Immature natural killer cell (primary cell): ENCODE results near the gene TNFRSF13B. TPM values are rescaled to one million over a fixed set of nuclear protein-coding genes. Genes with fewer than 3 reads are reported as not detected.
"Not testable (repeated sequence)": the region's sequence is repeated elsewhere in the genome, so short reads cannot be mapped to it uniquely, and the experiment has no call there.

Experiments
- DNase-seq, 3 donors: peaks; one replicate each; pipeline ENCODE4 v3.0.0; 2022; ENCODE audit warnings: mixed read lengths in 1 of 3
- H3K27ac Mint-ChIP-seq, 6 donors: one replicate each; pipeline ENCODE4 v1.8.0; 2020; ENCODE audit warnings: mixed read lengths in 6 of 6, mild to moderate bottlenecking in 5 of 6, inconsistent platforms in 4 of 6, moderate library complexity in 3 of 6
- H3K27me3 Mint-ChIP-seq, 3 donors: one replicate each; pipeline ENCODE4 v1.8.0; 2020 to 2021; ENCODE audit warnings: low read depth in 3 of 3, mild to moderate bottlenecking in 3 of 3, mixed read lengths in 3 of 3, moderate library complexity in 3 of 3, inconsistent platforms in 1 of 3
- H3K36me3 Mint-ChIP-seq, 3 donors: one replicate each; pipeline ENCODE4 v1.8.0; 2020; ENCODE audit warnings: mixed read lengths in 3 of 3, inconsistent platforms in 2 of 3, mild to moderate bottlenecking in 2 of 3
- H3K4me1 Mint-ChIP-seq, 2 donors: one replicate each; pipeline ENCODE4 v1.8.0; 2020; ENCODE audit warnings: inconsistent platforms in 2 of 2, mild to moderate bottlenecking in 2 of 2, mixed read lengths in 2 of 2, moderate library complexity in 1 of 2
- H3K4me3 Mint-ChIP-seq, 5 donors: one replicate each; pipeline ENCODE4 v1.8.0; 2020; ENCODE audit warnings: mild to moderate bottlenecking in 5 of 5, mixed read lengths in 5 of 5, inconsistent platforms in 3 of 5, moderate library complexity in 3 of 5
- H3K9me3 Mint-ChIP-seq, 6 donors: one replicate each; pipeline ENCODE4 v1.8.0; 2020; ENCODE audit warnings: mild to moderate bottlenecking in 6 of 6, mixed read lengths in 6 of 6, inconsistent platforms in 4 of 6, moderate library complexity in 3 of 6
- polyA plus RNA-seq, 3 donors: library from polyadenylated mRNA; unstranded; fragments of 300-500 nt; fragmentation: Illumina TruSeq; gene quantifications; one replicate each; pipeline ENCODE4 v1.2.3, GENCODE V29; 2021

Gene TNFRSF13B
- polyA plus RNA-seq, 3 donors from 2014 or later = not detected

- Mint-ChIP-seq H3K27ac (no peak overlapping the region), H3K9me3 (no peaks in the 10 kb centered on the region), H3K36me3 (no peaks in the 10 kb centered on the region), H3K4me3 (no peak overlapping the region), H3K4me1 (no peaks in the 10 kb centered on the region), H3K27me3 (peaks cover 5 to 19% (median 6%) of the 10 kb centered on the region in 3 donors)
- DNase-seq = no peak
Observed at GRCh38 chr17:16909472-16910246, 62.3 kb downstream of the TNFRSF13B start.

DNA sequence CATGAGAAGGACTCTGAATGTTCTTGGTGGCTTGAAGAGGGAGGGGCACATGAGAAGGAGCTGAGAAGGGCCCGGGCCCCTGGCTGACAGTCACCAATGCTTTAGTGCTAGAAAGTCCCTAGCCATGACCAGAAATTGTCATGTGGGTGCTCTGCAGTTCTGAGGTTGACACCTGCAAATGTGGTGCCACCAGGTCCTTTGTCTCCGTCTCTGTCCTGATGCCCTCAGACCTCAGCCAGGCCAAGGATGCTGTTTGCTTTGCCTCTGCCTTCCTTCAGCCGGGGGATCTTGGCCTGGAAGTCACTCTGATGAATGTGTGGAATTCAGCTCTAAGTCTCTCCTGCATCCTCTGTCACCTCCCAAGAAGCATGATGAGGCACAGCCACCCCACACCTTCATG lies 63.6 kb downstream of the TNFRSF13B start:
- Mint-ChIP-seq H3K27me3 (peaks cover 5 to 16% (median 7%) of the 10 kb centered on the region in 3 donors), H3K36me3 (no peaks in the 10 kb centered on the region), H3K4me1 (no peaks in the 10 kb centered on the region), H3K4me3 (no peak overlapping the region), H3K9me3 (no peaks in the 10 kb centered on the region), H3K27ac (no peak overlapping the region)
- no peak for DNase-seq

GRCh38 chr17:16906680-16907079 lies 65.2 kb downstream of the TNFRSF13B start:
- peaks cover 7 to 20% (median 9%) of the 10 kb centered on the region in 3 donors for H3K27me3 Mint-ChIP-seq
- peaks cover 0 to 2% (median 0%) of the 10 kb centered on the region in 6 donors for H3K9me3 Mint-ChIP-seq
- no peaks in the 10 kb centered on the region for H3K4me1 Mint-ChIP-seq
- no peak for DNase-seq
- H3K36me3 Mint-ChIP-seq = no peaks in the 10 kb centered on the region
- H3K4me3 Mint-ChIP-seq = no peak overlapping the region
- no peak overlapping the region for H3K27ac Mint-ChIP-seq

DNA sequence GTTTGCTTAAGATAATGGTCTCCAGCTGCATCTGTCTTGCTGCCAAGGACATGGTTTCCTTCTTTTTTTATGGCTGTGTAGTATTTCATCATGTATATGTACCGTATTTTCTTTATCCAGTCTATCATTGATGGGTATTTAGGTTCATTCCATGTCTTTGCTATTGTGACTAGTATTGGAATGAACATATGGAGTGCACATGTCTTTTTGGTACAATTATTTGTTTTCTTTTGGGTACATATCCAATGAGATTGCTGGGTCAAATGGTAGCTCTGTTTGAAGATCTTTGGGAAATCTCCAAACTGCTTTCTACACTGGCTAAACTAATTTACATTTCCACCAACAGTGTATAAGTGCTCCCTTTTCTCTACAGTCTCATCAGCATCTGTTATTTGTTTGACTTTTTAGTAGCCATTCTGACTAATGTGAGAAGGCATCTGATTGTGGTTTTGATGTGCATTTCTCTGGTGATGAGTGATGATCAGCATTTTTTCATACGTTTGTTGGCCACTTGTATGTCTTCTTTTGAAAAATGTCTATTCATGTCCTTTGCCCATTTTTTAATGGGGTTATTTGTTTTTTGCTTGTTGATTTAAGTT lies 66.2 kb downstream of the TNFRSF13B start:
- Mint-ChIP-seq H3K27me3 (peaks cover 7 to 27% (median 10%) of the 10 kb centered on the region in 3 donors), H3K27ac (no peak overlapping the region)
- DNase-seq = no peak

DNA sequence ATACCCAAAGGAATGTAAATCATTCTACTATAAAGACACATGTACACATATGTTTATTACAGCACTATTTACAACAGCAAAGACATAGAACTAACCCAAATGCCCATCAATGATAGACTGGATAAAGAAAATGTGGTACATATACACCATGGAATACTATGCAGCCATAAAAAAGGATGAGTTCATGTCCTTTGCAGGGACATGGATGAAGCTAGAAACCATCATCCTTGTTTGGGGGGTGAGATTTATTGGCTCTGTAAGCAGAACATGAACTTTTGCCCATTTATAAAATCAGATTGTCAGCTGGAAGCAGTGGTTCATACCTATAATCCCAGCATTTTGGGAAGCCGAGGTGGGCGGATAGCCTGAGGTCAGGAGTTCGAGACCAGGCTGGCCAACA lies 68.8 kb downstream of the TNFRSF13B start:
- peaks cover 5 to 30% (median 12%) of the 10 kb centered on the region in 3 donors for H3K27me3 Mint-ChIP-seq
- H3K27ac Mint-ChIP-seq, H3K9me3 Mint-ChIP-seq, H3K4me3 Mint-ChIP-seq, DNase-seq, H3K4me1 Mint-ChIP-seq, H3K36me3 Mint-ChIP-seq: not testable (repeated sequence)

More for the DNA sequence above, 66.2 kb downstream of the TNFRSF13B start:
- H3K4me3 Mint-ChIP-seq = no peak overlapping the region
- no peaks in the 10 kb centered on the region for H3K4me1 Mint-ChIP-seq
- H3K9me3 Mint-ChIP-seq = peaks cover 0 to 2% (median 0%) of the 10 kb centered on the region in 6 donors
- H3K36me3 Mint-ChIP-seq = no peaks in the 10 kb centered on the region

GRCh38 chr17:16900288-16900882 lies 71.5 kb downstream of the TNFRSF13B start:
- DNase-seq = no peak
- H3K4me1 Mint-ChIP-seq = no peaks in the 10 kb centered on the region
- no peaks in the 10 kb centered on the region for H3K36me3 Mint-ChIP-seq
- H3K27ac Mint-ChIP-seq = no peak overlapping the region
- H3K4me3 Mint-ChIP-seq = no peak overlapping the region
- H3K9me3 Mint-ChIP-seq = peaks cover 0 to 2% (median 0%) of the 10 kb centered on the region in 6 donors
- H3K27me3 Mint-ChIP-seq = peaks cover 1 to 25% (median 6%) of the 10 kb centered on the region in 3 donors

- not testable (repeated sequence) for DNase-seq, H3K36me3 Mint-ChIP-seq, H3K4me3 Mint-ChIP-seq, H3K9me3 Mint-ChIP-seq, H3K4me1 Mint-ChIP-seq, H3K27ac Mint-ChIP-seq
- H3K27me3 Mint-ChIP-seq = peaks cover 0 to 15% (median 5%) of the 10 kb centered on the region in 3 donors
Observed at GRCh38 chr17:16897211-16897896, 74.6 kb downstream of the TNFRSF13B start.

DNA sequence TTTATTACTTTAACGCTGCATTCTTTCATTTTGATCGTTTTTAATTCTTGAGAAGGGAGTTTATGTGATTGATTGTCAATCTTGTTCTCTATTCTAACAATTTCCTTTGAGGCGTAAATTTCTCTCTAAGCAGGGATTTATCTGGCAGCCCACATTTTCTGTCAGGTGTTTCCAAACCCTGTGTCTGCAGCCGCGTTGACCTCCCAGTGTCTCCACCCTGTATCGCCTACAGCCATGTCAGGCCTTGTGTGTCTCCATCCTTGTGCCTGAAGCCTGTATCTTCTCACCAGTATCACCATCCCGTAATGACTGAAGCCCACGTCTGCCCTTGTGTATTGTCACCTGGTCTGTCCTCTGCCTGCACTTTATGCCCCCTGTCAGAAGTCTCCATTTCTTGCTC lies 75.7 kb downstream of the TNFRSF13B start:
- H3K4me1 Mint-ChIP-seq, H3K9me3 Mint-ChIP-seq, H3K4me3 Mint-ChIP-seq, H3K36me3 Mint-ChIP-seq, H3K27me3 Mint-ChIP-seq, H3K27ac Mint-ChIP-seq, DNase-seq: not testable (repeated sequence)

DNA sequence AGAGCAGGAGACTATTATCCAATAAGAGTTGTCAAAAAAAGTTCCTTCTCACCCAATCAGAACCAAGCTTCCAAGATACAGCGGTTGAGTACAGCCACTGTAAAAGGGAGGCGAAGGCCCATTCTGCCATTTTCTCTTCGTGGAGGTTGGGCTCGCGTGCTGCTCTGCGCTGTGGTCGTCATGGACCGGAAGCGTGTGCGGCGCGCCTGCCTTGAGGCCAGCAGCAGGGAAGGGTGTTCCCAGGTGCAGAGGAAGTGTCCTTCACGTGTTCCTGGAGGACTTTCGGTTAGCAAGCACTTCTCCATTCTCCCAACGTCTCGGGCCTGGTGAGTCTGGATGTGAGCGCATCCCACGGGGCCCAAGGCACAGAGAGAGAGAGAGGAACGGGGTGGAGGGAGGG lies 78.4 kb downstream of the TNFRSF13B start:
- H3K27ac Mint-ChIP-seq, H3K4me1 Mint-ChIP-seq, DNase-seq, H3K9me3 Mint-ChIP-seq, H3K4me3 Mint-ChIP-seq, H3K36me3 Mint-ChIP-seq, H3K27me3 Mint-ChIP-seq: not testable (repeated sequence)

- not testable (repeated sequence) for H3K27me3 Mint-ChIP-seq, H3K27ac Mint-ChIP-seq, H3K4me1 Mint-ChIP-seq, H3K9me3 Mint-ChIP-seq, H3K36me3 Mint-ChIP-seq, DNase-seq, H3K4me3 Mint-ChIP-seq
Observed at GRCh38 chr17:16892876-16893454, 79.0 kb downstream of the TNFRSF13B start.

- H3K4me3 Mint-ChIP-seq = no peak overlapping the region
- H3K36me3 Mint-ChIP-seq = no peaks in the 10 kb centered on the region
- H3K4me1 Mint-ChIP-seq = no peaks in the 10 kb centered on the region
- no peaks in the 10 kb centered on the region for H3K9me3 Mint-ChIP-seq
- no peak for DNase-seq
- peaks cover 0 to 6% (median 2%) of the 10 kb centered on the region in 3 donors for H3K27me3 Mint-ChIP-seq
- H3K27ac Mint-ChIP-seq = no peak overlapping the region
Observed at GRCh38 chr17:16889088-16889465, 82.8 kb downstream of the TNFRSF13B start.
